Neural cell (in vitro differentiated cells): ENCODE measurements around the gene STRN. TPM values are rescaled to one million over a fixed set of nuclear protein-coding genes. Genes with fewer than 3 reads are reported as not detected.
"Not testable (repeated sequence)": the region's sequence is repeated elsewhere in the genome, so short reads cannot be mapped to it uniquely, and the experiment has no call there.

Experiments used
- H2AFZ ChIP-seq: fragments of 200-600, 300-800 bp; sonication (generic), shearing (Covaris generic); 2 replicates; pipeline ENCODE4 v1.6.0; 2014; ENCODE audit warnings: low read depth, mild to moderate bottlenecking, antibody characterized with exemption, low read length, moderate library complexity
- H3F3A ChIP-seq: fragments of 200-600 bp; shearing (Covaris generic); 2 replicates; pipeline ENCODE4 v1.6.1; 2016; ENCODE audit warnings: mild to moderate bottlenecking, moderate library complexity, mixed read lengths, antibody characterized with exemption, low read length; ENCODE audit not compliant: insufficient read depth, poor library complexity, severe bottlenecking
- H3K27ac ChIP-seq: fragments of 200-600, 300-800 bp; sonication (generic), shearing (Covaris generic); 2 replicates; pipeline ENCODE4 v1.5.1; 2014; ENCODE audit warnings: mild to moderate bottlenecking, low read length, moderate library complexity
- H3K27me3 ChIP-seq: fragments of 300-800, 200-600 bp; sonication (generic), shearing (Covaris generic); 2 replicates; pipeline ENCODE4 v1.6.0; 2014; ENCODE audit warnings: mild to moderate bottlenecking, low read depth, low read length, moderate library complexity; ENCODE audit not compliant: insufficient read depth
- H3K36me3 ChIP-seq: fragments of 300-800, 200-600 bp; sonication (generic), shearing (Covaris generic); 2 replicates; pipeline ENCODE4 v1.5.1; 2014; ENCODE audit warnings: mild to moderate bottlenecking, antibody characterized with exemption, low read length, moderate library complexity; ENCODE audit not compliant: insufficient read depth
- H3K4me2 ChIP-seq: fragments of 300-800, 200-600 bp; sonication (generic), shearing (Covaris generic); 2 replicates; pipeline ENCODE4 v1.6.0; 2014; ENCODE audit warnings: mild to moderate bottlenecking, low read length
- H3K4me3 ChIP-seq: fragments of 300-800, 200-600 bp; sonication (generic), shearing (Covaris generic); 2 replicates; pipeline ENCODE4 v1.5.1; 2014; ENCODE audit warnings: mild to moderate bottlenecking, low read length, moderate library complexity
- H3K79me2 ChIP-seq: fragments of 200-600 bp; shearing (Covaris generic); replicated peaks from 2 replicates; pipeline ENCODE4 v1.6.0; 2014; ENCODE audit warnings: mild to moderate bottlenecking, low read length, moderate library complexity; ENCODE audit not compliant: insufficient read depth
- H3K9ac ChIP-seq: fragments of 300-800, 200-600 bp; sonication (generic), shearing (Covaris generic); 2 replicates; pipeline ENCODE4 v1.6.1; 2016; ENCODE audit warnings: mild to moderate bottlenecking, low read length, mixed read lengths
- H3K9me2 ChIP-seq: fragments of 200-600 bp; shearing (Covaris generic); 2 replicates; pipeline ENCODE4 v1.6.1; 2016; ENCODE audit warnings: mild to moderate bottlenecking, low read length, mixed read lengths; ENCODE audit not compliant: insufficient read depth
- H3K9me3 ChIP-seq: fragments of 200-600, 300-800 bp; sonication (generic), shearing (Covaris generic); 2 replicates; pipeline ENCODE4 v1.6.1; 2016; ENCODE audit warnings: mild to moderate bottlenecking, mixed run types, low read length, moderate library complexity, mixed read lengths
- H4K20me1 ChIP-seq: fragments of 200-600 bp; shearing (Covaris generic); 2 replicates; pipeline ENCODE4 v1.6.1; 2016; ENCODE audit warnings: mild to moderate bottlenecking, mixed run types; ENCODE audit not compliant: insufficient read depth
- EP300 ChIP-seq: fragments of 450-650 bp; conservative IDR thresholded peaks from 2 replicates; pipeline ENCODE4 v1.6.1; 2014; ENCODE audit warnings: antibody characterized with exemption, mild to moderate bottlenecking, moderate library complexity; ENCODE audit not compliant: poor library complexity, severe bottlenecking
- EZH2 ChIP-seq: fragments of 200-600, 300-800 bp; shearing (Covaris generic), sonication (generic); IDR thresholded peaks from 2 replicates; pipeline ENCODE4 v1.6.1; 2014; ENCODE audit warnings: antibody characterized with exemption, low read length, borderline replicate concordance, mild to moderate bottlenecking; ENCODE audit not compliant: insufficient read depth, poor library complexity, severe bottlenecking
- MXI1 ChIP-seq: fragments of 450-650 bp; conservative IDR thresholded peaks from 2 replicates; pipeline ENCODE4 v1.6.1; 2014; ENCODE audit warnings: antibody characterized with exemption, mild to moderate bottlenecking; ENCODE audit not compliant: poor library complexity, severe bottlenecking
- POLR2AphosphoS5 ChIP-seq: IDR thresholded peaks from 2 replicates; pipeline ENCODE4 v1.6.1; 2012
- RAD21 ChIP-seq: fragments of 450-650 bp; conservative IDR thresholded peaks from 2 replicates; pipeline ENCODE4 v1.6.1; 2014; ENCODE audit warnings: antibody characterized with exemption, mild to moderate bottlenecking, moderate library complexity
- SMC3 ChIP-seq: fragments of 450-650 bp; conservative IDR thresholded peaks from 2 replicates; pipeline ENCODE4 v1.6.1; 2014; ENCODE audit warnings: antibody characterized with exemption, mild to moderate bottlenecking, moderate library complexity; ENCODE audit not compliant: poor library complexity
- TAF1 ChIP-seq: IDR thresholded peaks from 2 replicates; pipeline ENCODE4 v1.6.1; 2012; ENCODE audit warnings: low read depth
- polyA plus RNA-seq: library from polyadenylated mRNA; depleted of rRNA; stranded (reverse); fragments of >200 nt; gene quantifications from 2 replicates; pipeline ENCODE4 v1.2.3, GENCODE V29; 2014
- TF ChIP-seq, protein P1 (sequence below): fragments of 450-650 bp; IDR thresholded peaks from 2 replicates; pipeline ENCODE4 v1.5.1; 2014; ENCODE audit warnings: antibody characterized with exemption, mild to moderate bottlenecking, moderate library complexity; ENCODE audit not compliant: poor library complexity, severe bottlenecking
- TF ChIP-seq, protein P2 (sequence below): IDR thresholded peaks from 2 replicates; pipeline ENCODE4 v1.6.1; 2012; ENCODE audit warnings: borderline replicate concordance

STRN gene
- polyA plus RNA-seq, 1 donor from 2014 or later, result 9.9 TPM

DNA sequence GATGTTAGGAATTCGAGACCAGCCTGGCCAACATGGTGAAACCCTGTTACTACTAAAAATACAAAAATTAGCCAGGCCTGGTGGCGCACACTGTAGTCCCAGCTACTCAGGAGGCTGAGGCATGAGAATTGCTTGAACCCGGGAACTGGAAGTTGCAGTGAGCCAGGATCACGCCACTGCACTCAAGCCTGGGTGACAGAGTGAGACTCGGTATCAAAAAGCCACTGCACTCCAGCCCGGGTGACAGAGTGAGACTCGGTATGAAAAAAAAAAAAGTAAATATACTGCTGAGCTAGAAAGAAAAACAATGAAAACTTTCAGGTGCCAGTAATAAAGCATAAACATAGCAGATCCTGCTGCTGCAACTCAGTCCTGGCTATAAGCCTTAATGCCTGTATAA, 73.5 kb downstream of the STRN start:
- H3K79me2 ChIP-seq, result no peaks in the 10 kb centered on the region
- H3K9me3 ChIP-seq, result no peaks in the 10 kb centered on the region
- TF ChIP-seq EP300, result no peak
- no peak for TF ChIP-seq POLR2AphosphoS5
- TF ChIP-seq RAD21, result no peak
- TF ChIP-seq EZH2, result no peak
- TF ChIP-seq, protein P1, sequence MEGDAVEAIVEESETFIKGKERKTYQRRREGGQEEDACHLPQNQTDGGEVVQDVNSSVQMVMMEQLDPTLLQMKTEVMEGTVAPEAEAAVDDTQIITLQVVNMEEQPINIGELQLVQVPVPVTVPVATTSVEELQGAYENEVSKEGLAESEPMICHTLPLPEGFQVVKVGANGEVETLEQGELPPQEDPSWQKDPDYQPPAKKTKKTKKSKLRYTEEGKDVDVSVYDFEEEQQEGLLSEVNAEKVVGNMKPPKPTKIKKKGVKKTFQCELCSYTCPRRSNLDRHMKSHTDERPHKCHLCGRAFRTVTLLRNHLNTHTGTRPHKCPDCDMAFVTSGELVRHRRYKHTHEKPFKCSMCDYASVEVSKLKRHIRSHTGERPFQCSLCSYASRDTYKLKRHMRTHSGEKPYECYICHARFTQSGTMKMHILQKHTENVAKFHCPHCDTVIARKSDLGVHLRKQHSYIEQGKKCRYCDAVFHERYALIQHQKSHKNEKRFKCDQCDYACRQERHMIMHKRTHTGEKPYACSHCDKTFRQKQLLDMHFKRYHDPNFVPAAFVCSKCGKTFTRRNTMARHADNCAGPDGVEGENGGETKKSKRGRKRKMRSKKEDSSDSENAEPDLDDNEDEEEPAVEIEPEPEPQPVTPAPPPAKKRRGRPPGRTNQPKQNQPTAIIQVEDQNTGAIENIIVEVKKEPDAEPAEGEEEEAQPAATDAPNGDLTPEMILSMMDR, result no peak
- TF ChIP-seq TAF1, result no peak
- TF ChIP-seq, protein P2, sequence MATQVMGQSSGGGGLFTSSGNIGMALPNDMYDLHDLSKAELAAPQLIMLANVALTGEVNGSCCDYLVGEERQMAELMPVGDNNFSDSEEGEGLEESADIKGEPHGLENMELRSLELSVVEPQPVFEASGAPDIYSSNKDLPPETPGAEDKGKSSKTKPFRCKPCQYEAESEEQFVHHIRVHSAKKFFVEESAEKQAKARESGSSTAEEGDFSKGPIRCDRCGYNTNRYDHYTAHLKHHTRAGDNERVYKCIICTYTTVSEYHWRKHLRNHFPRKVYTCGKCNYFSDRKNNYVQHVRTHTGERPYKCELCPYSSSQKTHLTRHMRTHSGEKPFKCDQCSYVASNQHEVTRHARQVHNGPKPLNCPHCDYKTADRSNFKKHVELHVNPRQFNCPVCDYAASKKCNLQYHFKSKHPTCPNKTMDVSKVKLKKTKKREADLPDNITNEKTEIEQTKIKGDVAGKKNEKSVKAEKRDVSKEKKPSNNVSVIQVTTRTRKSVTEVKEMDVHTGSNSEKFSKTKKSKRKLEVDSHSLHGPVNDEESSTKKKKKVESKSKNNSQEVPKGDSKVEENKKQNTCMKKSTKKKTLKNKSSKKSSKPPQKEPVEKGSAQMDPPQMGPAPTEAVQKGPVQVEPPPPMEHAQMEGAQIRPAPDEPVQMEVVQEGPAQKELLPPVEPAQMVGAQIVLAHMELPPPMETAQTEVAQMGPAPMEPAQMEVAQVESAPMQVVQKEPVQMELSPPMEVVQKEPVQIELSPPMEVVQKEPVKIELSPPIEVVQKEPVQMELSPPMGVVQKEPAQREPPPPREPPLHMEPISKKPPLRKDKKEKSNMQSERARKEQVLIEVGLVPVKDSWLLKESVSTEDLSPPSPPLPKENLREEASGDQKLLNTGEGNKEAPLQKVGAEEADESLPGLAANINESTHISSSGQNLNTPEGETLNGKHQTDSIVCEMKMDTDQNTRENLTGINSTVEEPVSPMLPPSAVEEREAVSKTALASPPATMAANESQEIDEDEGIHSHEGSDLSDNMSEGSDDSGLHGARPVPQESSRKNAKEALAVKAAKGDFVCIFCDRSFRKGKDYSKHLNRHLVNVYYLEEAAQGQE, result no peak
- TF ChIP-seq MXI1, result no peak
- TF ChIP-seq SMC3, result no peak
- no peaks in the 10 kb centered on the region for H3F3A ChIP-seq
- H3K4me2 ChIP-seq, result no peak overlapping the region
- no peaks in the 10 kb centered on the region for H3K36me3 ChIP-seq
- no peaks in the 10 kb centered on the region for H3K9me2 ChIP-seq
- H3K27me3 ChIP-seq, result no peaks in the 10 kb centered on the region
- no peak overlapping the region for H3K4me3 ChIP-seq
- no peak overlapping the region for H2AFZ ChIP-seq
- H4K20me1 ChIP-seq, result no peaks in the 10 kb centered on the region
- H3K27ac ChIP-seq, result no peak overlapping the region
- no peak overlapping the region for H3K9ac ChIP-seq

DNA sequence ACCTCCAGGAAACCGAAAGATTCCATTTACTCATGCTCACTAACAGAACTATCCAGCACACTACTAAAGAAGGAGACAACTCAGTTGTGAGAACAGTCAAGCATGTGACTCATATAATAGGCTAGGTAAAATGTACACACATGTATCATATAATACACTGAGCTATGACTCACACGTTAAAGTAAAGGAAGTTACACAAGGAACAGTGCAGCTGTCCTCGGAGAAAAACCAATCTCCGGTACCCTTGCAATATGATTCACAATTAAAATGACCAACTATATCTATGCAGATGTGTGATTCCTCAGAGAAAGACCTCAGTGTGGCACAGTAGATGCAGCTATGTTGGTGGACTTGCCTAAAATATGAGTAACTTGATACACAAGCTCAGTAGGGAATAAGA, 76.5 kb downstream of the STRN start:
- H3K4me2 ChIP-seq, result no peak overlapping the region
- no peaks in the 10 kb centered on the region for H3K9me2 ChIP-seq
- H3K9ac ChIP-seq, result no peak overlapping the region
- H3K79me2 ChIP-seq, result no peaks in the 10 kb centered on the region
- H3K4me3 ChIP-seq, result no peak overlapping the region
- no peaks in the 10 kb centered on the region for H3K9me3 ChIP-seq
- H3F3A ChIP-seq, result no peaks in the 10 kb centered on the region
- no peak overlapping the region for H2AFZ ChIP-seq
- H4K20me1 ChIP-seq, result no peaks in the 10 kb centered on the region
- no peaks in the 10 kb centered on the region for H3K36me3 ChIP-seq
- TF ChIP-seq SMC3 (no peak), MXI1 (no peak), POLR2AphosphoS5 (no peak), RAD21 (no peak), TAF1 (no peak)
- TF ChIP-seq, protein P2, result no peak
- TF ChIP-seq, protein P1, result no peak
- H3K27ac ChIP-seq, result no peak overlapping the region
- H3K27me3 ChIP-seq, result no peaks in the 10 kb centered on the region

DNA sequence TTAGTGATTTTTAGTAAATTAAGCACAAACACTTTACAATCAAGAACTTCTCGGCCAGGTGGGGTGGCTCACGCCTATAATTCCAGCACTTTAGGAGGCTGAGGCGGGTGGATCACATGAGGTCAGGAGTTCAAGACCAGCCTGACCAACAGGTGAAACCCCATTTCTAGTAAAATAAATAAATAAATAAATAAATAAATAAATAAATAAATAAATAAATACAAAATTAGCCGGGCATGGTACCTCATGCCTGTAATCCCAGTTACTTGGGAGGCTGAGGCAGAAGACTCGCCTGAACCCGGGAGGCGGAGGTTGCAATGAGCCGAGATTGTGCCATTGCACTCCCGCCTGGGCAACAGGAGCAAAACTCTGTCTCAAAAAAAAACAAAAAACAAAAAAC, 79.2 kb downstream of the STRN start:
- not testable (repeated sequence) for H4K20me1 ChIP-seq, H3K36me3 ChIP-seq, H3F3A ChIP-seq, H2AFZ ChIP-seq, H3K4me3 ChIP-seq, H3K9me3 ChIP-seq, H3K79me2 ChIP-seq, H3K4me2 ChIP-seq, H3K9ac ChIP-seq, H3K27ac ChIP-seq, H3K9me2 ChIP-seq, H3K27me3 ChIP-seq
